SK-MEL-5 (cell line): ENCODE measurements around the gene MYCN. TPM values are rescaled to one million over a fixed set of nuclear protein-coding genes. Genes with fewer than 3 reads are reported as not detected.

ENCODE experiments used
- DNase-seq: peaks from one replicate; pipeline ENCODE4 v3.0.0-alpha.2; 2016; ENCODE audit warnings: low read depth, low spot score
- in situ Hi-C: cut with HindIII; loops from 2 replicates; pipeline ENCODE4 v1.10.0; 2016; ENCODE audit warnings: low sequenced_read_pairs, high pct_unique_total_duplicates, low pct_unique_long_range_greater_than_20kb
- total RNA-seq: library from RNA; depleted of rRNA; stranded (reverse); fragments of >200 nt; shearing (Covaris generic); gene quantifications from 2 replicates; pipeline ENCODE4 v1.2.3, GENCODE V29; 2014

MYCN gene
- total RNA-seq, 1 experiment from 2014 or later, result 0.11 TPM

DNA sequence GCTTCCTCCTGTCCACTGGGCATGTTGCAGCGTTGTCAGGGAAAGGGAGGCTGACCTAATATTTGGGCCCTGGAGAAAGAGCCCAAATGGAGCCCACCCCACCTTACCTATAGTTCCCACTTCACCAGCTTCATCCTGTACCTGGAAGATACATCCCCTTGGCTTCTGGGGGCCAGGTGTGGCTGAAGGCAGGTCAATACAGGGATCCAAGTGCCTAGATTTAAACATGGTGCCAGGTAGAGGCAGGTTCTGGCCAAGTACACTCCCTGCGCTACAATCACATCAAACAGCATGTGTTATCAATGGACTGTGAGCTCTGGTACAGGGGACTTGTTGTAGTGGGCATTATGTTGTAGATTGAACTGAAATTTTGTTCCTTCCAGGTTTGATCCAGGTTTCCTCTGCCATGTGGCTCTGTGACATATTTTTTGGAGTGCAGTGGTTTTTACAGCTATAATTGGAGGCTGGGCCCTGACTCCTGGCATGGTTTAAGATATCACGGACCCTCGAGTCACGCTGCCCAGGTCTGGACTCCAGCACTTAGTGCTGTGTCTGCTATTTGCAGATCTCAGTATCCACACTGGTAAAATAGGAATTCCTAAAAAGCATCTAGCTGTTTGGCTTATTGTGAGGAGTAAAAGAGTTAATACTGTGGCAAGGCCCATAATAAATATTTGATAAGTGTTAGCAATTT is 23.8 kb downstream of the MYCN start:
- DNase-seq, result no peak
- in situ Hi-C loops, result no loop called here

DNA sequence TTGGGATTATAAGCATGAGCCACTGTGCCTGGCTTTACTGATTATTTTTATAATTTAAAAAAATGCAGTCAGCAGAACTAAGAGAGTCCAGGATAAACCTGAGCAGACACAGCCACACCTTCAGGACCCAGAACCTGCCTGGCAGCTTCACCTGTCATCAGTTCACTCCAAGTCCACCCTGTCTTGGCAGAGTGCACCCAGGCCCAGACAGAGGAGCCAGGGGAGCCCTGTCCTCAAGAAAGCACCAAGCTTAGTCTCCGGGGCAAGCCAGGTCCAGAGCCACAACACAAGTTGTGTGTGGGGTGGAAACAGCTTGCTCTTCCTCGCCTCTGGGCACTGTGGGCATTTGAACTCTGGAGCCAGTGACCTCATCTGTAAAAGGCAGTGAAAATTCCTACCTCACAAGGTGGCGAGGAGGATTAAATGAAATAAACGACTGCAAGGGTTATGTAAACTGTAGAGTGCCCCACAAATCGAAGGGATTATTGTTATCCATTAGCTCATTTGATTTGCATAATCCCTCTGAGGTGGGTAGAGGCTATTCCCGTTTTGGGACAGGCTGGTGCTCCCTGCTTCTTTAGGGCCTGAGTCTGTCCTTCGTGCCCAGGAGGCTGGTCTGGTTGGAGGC is 24.7 kb downstream of the MYCN start:
- DNase-seq, result no peak
- in situ Hi-C loops, result no loop called here

DNA sequence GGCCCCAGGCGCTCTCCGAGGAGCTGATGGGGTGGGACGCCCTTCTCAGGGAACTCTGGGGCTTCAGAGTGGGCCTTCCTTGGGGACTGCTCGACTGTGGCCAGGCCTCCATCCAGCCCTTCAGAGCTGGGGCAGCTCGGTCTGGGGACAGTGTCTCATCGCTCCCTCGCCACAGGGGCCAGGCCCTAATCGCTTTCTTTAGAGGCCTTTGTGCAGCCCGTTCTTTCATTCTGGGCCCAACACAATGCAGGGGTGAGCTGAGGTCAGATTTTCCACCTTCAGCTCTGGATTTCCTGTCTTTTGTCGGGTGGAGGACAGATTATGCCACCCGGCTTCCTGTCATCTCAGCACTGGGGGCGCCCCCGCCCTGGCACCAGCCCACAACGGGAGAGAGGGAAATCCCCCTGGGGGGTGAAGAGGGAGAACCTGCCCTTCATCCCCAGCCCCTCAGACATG is 25.2 kb downstream of the MYCN start:
- in situ Hi-C loops, result no loop called here

DNA sequence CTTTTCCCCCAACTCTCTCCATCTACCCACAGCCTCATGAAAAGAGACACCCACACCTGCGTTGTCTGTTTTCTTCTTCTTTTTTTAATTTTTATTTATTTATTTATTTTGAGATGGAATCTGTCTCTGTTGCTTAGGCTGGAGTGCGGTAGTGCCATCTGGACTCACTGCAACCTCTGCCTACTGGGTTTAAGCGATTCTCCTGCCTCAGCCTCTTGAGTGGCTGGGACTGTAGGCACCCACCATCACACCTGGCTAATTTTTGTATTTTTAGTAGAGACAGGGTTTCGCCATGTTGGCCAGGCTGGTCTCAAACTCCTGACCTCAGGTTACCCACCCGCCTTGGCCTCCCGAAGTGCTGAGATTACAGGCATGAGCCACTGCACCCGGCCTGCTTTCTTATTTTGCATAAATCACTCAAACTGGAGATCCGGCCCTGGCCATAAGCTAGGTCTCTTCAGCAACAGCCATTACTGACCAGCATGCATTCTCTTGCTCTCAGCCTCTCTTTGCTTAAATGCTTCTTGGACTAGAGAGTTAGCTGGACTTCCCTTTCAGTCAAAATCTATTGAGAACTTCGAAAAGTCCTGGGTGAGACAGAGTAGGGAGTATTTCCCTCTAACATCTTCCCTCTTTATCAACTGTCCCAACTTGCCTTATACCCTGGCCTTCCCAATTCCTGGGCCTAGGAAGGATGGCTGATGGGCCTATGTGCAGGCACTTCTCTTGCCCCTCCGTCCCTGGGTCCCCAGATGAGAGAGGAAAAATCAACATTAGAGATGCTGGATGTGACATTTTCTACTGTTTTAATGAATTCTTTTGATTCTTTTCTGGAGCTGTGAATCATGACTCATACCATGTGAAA is 27.3 kb downstream of the MYCN start:
- DNase-seq, result no peak
- in situ Hi-C loops, result no loop called here

More for the DNA sequence above, 25.2 kb downstream of the MYCN start:
- DNase-seq, result no peak

DNA sequence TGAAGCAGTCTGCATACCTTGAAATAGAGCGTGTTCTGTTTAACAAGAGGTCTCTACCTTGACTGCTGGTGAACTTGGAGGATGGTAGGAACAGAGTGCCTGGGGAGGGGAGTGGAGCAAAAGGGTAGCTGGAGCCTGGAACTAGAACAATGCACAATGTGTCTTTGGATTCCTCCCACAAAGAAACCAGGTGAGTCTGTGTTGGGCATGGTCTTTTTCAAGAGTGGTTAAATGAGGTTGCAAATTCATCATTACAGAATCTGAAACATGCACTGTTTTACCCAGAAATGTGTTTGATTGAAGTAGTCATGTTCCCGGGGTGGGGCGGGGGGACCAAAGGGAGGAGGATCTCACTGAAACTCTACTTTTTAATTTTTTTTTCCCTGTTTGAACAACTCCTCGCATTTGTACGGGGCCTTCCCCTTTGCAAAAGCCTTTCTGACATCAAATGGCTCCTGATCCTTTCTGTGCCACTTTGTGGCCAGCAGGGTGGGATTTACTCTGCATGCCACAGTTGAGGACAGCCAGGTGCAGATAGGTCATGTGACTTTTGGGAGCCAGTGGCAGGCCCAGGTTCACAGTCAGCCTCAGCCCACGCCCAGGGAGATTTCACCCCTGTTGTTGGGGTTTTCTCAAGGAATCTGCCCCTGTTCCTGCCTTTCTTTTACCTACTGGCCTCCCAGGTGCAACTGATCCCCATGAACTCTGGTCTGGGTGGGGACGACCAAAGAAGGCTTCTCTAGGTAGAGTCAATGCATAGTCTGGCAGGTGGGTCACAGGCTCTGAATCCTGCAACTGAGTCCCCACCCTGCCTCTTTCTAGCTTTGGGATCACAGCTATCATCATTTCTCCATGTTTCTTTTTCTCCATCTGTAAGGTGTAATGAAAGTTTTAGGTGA is 28.2 kb downstream of the MYCN start:
- in situ Hi-C loops, result no loop called here

DNA sequence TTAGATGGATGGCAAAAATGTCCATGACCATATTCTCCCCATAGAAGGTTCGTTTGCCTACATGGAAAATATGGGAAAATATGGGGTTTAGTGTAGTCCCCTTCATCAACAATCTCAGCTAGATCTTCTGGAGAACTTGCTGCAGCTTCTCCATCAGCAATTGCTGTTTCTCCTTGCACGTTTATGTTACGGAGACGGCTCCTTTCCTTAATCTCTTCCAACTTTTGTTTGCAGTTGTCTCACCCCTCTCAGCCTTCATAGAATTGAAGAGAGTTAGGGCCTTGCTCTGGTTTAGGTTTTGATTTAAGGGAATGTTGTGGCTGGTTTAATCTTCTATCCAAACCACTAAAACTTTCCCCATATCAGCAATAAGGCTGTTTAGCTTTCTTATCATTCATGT is 28.9 kb downstream of the MYCN start:
- DNase-seq, result no peak
- in situ Hi-C loops, result no loop called here

More for the DNA sequence above, 28.2 kb downstream of the MYCN start:
- DNase-seq, result no peak

DNA sequence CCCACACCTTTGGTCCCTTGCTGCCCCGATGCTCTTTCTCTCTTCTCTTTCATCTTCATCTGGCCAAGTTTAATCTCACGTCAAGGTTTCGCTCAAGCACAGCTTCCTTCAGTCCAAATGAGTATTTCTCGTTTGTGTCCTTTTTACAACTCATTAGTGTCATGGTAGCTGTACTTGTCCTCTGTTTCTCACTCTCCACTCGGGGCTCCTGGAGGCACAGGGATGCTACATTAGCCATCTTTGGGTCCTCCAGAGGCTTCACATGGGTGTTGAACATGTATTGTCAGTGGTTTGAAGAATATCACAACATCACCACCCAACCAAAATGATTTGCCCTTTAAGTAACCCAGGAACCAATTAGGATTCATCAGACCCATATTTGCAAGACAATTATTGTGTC is 30.4 kb downstream of the MYCN start:
- no peak for DNase-seq
- in situ Hi-C loops, result no loop called here

DNA sequence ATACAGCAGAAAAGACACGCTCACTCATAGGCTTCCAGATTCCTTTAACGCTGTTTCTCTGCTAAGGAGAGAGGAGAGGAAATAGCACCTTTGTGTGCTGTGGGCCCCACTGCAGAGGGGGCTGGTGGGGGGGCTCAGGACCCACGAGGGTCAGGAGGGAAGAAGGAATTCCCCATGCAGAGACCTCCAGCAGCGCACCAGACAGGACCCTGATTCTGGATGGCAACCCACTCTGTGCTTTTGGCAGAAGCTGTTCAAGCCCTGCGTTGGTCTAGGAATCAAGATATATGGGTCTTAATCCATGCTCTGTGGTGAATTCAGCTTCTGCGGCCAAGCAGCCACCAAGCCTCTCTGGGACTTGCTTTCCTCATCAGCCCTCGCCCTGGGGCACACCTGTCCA is 31.0 kb downstream of the MYCN start:
- in situ Hi-C loops, result no loop called here
- DNase-seq, result no peak

DNA sequence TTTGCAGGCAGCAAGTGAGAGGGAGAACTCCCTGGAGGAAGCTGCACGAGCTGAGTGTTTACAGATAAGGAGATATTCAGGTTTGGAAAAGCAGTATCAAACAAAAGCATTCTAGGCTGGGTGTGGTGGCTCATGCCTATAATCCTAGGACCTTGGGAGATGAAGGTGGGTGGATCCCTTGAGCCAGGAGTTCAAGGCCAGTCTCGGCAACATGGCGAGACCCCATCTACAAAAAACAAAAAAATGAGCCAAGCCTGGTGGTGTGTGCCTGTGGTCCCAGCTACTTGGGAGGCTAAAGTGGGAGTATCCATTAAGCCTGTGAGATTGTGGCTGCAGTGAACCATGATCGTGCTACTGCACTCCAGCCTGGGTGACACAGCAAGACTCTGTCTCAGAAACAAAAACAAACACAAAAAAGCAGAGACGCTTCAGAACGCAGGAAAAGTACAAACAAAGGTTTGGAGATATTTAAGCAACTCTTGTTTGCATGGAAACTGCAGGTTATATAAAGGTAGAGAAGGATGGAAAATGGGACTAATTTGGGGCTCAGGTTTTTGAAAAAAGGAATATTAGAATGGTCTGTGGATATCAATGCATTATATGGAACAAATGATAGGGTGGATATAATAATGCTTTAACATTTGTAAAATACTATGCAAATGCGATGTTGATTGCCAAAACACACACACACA is 31.6 kb downstream of the MYCN start:
- no peak for DNase-seq
- in situ Hi-C loops, result no loop called here

DNA sequence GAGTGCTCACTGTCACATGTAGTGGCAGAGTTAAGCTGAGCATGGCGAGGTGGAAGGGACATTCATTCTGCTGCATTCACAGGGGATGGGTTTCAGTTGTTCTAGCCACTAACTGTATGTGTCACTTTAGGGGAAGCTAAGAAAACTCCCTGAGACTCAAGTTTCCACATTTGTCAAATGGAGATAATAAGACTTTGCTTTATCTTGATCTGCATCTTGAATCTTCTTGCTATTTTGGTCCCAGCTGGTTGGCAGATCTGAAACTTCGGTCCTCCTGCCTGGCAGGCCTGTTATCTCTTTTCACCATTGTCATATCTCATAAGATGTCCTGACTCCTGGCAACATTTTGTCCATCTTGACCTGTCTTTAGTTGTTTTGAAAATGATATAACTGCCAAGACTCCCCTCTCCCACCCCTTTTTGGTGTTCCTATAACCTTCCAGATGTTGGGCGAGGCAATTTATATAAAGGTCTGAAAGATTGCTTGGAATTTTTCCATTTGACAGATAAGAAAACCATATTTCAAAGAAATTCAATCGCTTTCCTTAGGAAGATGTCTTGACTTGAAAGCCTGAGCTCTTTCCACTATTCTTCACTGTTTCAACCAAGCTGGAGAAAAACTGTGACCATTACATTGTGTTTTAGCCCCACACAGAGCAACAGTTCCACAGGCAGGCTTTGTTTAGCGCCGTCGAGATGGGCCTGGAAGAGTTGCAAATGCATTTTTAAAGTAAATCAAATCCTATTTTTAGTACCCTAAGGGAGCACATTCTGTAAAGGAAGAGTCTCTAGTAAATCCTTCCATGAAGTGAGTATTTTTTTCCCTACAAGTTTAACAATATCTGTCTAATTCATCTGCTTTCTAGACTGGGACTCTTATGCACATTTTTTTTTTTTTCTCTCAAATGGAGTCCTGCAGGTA is 33.4 kb downstream of the MYCN start:
- no peak for DNase-seq
- in situ Hi-C loops, result no loop called here

DNA sequence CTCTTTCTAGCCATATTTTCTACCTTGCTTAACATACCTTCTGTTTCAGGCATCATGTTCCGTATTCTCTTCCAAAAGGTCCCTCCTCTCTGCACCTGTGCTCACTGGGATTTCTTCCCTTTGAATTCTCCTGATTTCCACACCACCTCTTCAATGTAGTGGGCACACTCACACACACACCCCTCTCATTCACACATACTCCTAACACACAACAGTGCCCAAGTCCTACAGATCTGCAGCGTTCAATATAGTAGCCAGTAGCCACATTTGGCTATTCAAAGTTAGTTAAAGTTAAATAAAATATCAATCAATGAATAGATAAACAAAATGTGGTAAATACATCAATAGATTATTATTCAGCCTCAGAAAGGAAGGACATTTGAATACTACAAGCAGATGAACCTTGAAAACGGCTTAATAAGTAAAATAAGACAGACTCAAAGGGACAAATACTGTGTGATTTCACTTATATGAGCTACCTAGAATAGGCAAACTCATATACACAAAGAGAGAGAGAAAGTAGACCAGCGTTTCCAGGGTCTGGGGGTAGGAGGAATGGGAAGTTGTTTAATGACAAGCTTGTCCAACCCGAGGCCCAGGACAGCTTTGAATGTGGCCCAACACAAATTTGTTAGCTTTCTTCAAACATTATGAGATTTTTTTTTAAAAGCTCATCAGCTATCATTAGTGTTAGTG is 34.4 kb downstream of the MYCN start:
- DNase-seq, result no peak
- in situ Hi-C loops, result no loop called here

DNA sequence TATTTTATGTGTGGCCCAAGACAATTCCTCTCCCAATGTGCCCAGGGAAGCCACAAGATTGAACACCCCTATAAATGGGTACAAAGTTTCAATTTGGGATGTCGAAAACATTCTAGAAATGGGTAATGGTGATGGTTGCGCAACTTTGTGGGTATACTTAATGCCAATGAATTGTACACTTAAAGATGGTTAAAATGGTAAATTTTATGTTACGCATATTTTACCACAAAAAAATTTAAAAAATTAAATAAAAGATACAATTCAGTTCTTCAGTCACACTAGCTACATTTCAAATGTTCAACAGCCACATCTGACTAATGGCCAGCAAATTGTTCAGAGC is 34.9 kb downstream of the MYCN start:
- in situ Hi-C loops, result no loop called here

DNA sequence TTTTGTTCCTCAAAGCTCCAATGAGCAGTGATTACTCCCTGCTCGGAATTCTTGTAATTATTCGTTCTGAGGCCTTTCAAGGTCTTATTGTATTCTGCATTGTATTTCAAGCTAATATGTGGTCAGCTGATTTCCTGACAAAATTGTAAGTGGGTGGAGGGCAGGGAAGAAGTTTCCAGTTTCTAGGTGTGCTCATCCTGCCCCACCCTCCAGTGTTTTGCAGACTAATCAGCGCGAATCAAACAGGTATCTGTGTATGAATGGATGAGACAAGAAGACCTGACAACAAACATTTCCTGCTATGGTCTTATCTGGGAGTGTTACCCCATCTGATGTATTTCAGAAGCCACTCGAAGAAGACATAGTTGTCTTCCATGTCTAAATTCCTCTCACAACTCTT is 35.3 kb downstream of the MYCN start:
- in situ Hi-C loops, result no loop called here
- no peak for DNase-seq

More for the DNA sequence above, 34.9 kb downstream of the MYCN start:
- no peak for DNase-seq

DNA sequence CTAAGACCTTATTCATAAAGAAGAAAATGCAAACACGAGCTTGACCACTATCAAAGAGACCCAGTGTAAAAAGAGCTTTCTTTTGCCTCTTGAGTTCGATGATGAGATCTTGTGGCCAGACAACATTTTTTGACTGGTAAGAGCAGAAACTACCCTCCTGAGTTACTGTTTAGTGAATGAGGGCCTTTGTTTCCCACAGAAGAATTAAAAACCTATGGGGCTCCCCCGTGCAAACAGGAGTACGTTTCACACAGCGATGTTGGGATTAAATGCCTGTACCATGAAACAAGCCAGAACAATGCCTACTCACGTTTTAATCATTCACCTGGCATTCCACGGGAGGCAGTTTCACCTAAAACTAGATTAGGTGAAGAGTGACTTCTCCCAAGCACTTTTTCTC is 36.0 kb downstream of the MYCN start:
- in situ Hi-C loops, result no loop called here

DNA sequence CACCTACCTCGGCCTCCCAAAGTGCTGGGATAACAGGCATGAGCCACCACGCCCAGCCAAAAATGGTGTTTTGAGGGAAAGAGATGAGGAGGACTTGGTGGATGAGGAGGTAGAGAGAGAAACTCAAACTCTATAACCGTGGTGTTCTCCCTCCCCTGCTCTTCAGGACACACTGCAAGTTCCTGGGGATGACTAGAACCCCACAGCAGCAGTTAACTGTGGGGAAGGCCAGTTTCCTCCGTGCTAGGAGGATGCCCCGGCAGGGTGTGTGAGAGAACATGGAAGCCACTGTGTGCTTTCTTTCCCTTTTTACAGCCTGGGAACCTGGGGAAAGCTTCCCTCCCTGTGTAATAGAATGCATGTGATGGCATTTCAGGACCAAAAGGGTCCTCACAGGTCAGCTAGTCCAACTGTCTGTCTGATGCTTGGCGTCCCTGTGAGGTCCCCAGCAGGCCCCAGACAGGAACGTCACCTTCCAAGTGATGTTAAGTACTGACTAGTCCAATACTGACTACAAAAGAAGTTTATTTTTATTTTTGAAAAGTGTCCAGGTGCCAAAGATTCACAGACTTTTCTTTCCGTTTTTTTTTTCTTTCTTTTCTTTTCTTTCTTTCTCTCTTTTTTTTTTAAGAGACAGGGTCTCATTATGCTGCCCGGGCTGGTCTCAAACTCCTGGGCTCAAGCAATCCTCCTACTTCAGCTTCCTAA is 38.9 kb downstream of the MYCN start:
- in situ Hi-C loops, result no loop called here

More for the DNA sequence above, 36.0 kb downstream of the MYCN start:
- peak; percentile 74 for DNase-seq

More for the DNA sequence above, 38.9 kb downstream of the MYCN start:
- no peak for DNase-seq
